NCI-H2171 treated with DMSO at 0.1 percent for 48 hours (cell line): ENCODE measurements around the gene SLC39A2.
"Not testable (repeated sequence)": the region's sequence is repeated elsewhere in the genome, so short reads cannot be mapped to it uniquely, and the experiment has no call there.

ENCODE experiments used
- DNase-seq: peaks from one replicate; lab custom pipeline; 2025; lab: John Stamatoyannopoulos, UW

The SLC39A2 gene, protein sequence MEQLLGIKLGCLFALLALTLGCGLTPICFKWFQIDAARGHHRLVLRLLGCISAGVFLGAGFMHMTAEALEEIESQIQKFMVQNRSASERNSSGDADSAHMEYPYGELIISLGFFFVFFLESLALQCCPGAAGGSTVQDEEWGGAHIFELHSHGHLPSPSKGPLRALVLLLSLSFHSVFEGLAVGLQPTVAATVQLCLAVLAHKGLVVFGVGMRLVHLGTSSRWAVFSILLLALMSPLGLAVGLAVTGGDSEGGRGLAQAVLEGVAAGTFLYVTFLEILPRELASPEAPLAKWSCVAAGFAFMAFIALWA

DNA sequence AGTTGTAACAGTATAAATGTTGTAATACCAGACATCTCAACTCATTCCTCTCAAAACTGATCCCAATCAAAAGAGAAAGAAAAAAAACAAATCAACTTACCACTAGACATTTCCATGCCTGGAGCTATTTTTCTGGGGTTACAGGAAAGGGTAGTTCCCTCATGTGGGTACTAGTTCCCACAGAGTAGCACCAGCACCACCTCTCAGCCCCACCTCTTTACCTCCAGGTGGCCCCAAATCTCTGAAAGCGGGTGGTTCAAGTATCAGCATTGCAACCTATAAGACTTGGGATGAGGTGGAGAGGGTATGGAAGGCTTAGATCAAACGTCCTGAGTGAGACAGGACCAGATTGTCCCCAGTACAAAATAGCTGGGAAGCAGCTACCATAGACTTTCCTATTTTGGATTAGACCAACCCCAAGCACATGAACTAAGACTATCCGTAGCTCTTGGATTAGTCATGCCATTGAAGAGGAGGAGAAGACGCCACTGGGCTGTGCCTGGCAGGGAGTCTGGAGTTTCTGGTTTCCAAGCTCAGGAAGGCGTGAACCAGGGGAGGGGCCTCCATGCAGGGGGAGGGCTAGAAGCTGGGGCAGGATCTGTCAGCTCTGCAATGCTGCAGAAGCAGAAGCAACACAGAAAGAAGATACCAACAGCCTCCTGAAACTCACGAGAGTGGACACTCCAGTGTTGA lies at the start of gene SLC39A2:
Gene SLC39A2 (plus strand): TSS at position 620 of the 693 bp plus-strand sequence. CDS start 154 bp downstream, outside the sequence.
- DNase-seq, result no peak

DNA sequence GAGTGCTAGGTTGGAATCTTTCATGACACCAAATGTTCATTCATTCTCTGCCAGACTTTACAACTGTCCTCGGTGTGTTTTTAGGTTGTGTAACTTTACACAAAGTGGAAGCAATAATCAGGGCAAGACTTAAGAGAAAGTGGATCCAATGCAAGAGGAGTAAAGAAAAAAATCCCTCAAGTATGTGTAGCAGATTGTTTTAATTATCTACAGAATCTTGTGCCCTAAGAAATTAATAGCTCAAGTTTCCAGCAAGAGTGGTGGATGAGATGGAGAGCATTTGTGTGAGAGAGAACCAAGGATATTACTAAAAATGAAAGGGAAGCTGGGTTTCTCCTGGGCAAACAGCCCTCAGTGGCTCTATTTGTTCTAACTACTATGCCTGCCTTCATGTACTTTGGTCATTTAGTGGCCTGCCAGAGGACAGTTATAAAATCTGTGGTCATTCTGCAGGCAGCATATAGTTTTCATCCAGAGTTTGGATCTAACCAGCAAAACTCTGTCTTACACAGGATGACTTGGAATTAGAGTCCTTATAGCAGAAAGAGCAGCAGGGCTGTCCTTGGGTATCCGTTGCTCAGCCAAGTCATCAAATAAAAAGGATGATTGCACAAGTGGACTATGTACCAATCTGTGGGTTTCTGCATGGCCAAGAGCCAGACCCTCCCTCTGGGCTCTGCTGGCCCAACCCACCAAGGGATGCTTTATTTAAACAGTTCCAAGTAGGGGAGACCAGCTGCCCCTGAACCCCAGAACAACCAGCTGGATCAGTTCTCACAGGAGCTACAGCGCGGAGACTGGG lies 44.2 kb upstream of the SLC39A2 start, which contains the start of gene RNASE2:
Gene RNASE2 (plus strand): TSS at position 752 of the 802 bp plus-strand sequence. CDS start 285 bp downstream, outside the sequence.
- not testable (repeated sequence) for DNase-seq

GRCh38 chr14:20955538-20955873 lies 43.6 kb upstream of the SLC39A2 start:
- not testable (repeated sequence) for DNase-seq

- no peak for DNase-seq
These were observed 42.6 kb upstream of the SLC39A2 start for GRCh38 chr14:20956376-20956976.

DNA sequence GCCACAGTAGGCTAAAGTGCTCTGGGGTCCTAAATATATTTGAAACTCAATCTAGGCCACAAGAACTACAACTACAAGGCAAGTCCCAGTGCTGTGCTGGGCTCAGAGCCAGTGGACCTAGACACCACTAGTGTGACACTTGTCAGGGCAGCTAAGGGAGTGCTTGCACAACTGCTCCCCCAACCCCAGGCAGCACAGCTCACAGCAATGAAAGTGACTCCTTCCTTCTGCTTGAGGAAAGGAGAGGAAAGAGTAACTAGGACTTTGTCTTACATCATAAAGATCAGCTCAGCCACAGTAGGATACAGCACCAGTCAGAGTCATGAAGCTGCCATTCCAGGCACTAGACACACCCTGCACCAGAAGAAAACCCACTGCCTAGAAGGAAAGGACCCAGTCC lies 40.1 kb upstream of the SLC39A2 start:
- not testable (repeated sequence) for DNase-seq

- DNase-seq, result no peak
These were observed 29.8 kb upstream of the SLC39A2 start for GRCh38 chr14:20969336-20969735.

DNA sequence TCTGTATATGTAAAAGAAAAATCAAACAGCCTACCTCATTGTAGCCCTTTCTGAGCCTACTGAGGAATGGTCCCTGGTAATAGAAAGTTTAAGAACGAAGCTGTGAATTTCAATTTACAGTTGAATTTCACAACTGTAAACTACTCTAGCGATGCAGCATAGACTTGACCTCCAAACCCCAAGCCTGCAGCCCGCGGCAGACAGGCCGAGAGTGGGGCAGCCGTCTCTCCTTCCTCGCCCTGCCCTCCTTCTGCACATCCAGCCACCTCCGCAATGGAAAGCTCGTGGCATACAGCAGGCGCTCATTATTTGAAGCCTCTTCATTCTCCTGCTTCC lies 28.5 kb upstream of the SLC39A2 start:
- no peak for DNase-seq

- DNase-seq, result peak; percentile 89
These were observed 27.9 kb upstream of the SLC39A2 start for GRCh38 chr14:20970983-20971704.

GRCh38 chr14:20971705-20972021 lies 27.4 kb upstream of the SLC39A2 start:
- DNase-seq, result no peak

GRCh38 chr14:20973501-20973900 lies 25.6 kb upstream of the SLC39A2 start:
- no peak for DNase-seq

DNA sequence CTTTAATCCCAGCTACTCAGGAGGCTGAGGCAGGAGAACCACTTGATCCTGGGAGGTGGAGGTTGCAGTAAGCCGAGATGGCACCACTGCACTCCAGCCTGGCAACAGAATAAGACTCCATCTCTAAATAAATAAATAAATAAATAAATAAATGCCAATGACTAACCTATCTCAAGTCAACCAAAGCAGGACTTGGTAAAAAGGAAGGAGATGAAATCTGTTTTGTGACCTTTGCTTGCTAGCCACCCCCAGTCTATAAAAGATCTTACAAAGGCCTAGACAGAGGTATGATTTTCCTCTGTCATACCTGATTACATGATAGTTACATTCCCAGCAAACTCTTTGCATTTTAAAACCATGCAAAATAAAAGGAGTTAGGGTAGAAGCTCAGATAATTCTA lies 22.8 kb upstream of the SLC39A2 start:
- no peak for DNase-seq

- no peak for DNase-seq
These were observed 20.4 kb upstream of the SLC39A2 start for GRCh38 chr14:20978687-20979086.

DNA sequence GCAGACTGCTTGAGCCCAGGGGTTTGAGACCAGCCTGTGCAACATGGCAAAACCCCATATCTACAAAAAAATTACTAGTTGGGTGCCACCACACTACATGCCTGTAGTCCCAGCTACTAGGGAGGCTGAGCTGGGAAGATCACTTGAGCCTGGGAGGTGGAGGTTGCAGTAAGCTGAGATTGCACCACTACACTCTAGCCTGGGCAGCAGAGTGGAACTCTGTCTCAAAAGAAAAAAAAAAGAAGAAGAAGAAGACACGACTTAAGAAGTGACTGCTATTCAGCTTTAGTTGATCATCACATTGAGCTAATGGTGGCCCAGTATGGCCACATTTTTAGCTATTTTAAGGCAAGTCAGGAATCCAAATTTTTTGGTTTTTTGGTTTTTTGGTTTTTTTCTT lies 18.2 kb upstream of the SLC39A2 start:
- DNase-seq, result no peak

GRCh38 chr14:20982646-20983369 lies 16.3 kb upstream of the SLC39A2 start:
- no peak for DNase-seq

GRCh38 chr14:20985650-20986049 lies 13.4 kb upstream of the SLC39A2 start:
- not testable (repeated sequence) for DNase-seq

GRCh38 chr14:20986811-20987210 lies 12.3 kb upstream of the SLC39A2 start:
- no peak for DNase-seq

DNA sequence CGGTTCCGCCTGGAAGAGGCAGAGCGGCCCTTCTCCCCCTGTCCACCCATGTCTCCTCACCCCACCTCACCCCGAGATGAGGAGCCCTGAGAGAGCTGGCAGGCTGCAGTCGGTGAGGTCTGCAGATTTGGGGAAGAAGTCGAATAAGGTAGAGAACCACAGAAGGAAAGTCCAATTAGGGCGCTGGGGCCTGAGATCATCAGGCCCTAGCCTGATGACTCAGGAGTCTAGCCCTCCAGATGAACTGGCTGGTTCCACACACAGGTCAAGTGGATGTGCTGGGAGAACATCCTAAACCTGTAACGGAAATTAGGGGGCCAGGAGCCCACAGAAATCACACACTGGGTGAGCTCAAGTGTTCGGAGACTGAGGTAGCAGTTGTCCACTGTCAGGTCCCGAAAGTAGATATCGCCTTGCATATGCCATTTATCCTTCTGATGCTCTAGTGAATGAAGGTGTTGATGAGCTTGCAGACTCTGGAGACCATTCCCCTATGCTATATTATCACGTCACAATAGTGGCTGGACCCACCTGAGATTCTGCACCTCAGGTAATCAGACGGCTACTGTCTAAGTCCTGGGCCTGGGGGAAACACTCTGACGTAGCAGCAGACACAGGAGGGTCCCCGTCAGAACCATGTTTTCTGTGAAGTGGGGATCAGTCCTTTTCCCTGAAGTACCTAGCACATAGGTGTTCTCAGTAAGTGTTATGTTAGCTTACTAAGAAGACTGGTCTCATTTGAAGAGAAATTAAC lies 10.2 kb upstream of the SLC39A2 start:
- DNase-seq, result no peak

- no peak for DNase-seq
These were observed 9.7 kb upstream of the SLC39A2 start for GRCh38 chr14:20989471-20989786.

DNA sequence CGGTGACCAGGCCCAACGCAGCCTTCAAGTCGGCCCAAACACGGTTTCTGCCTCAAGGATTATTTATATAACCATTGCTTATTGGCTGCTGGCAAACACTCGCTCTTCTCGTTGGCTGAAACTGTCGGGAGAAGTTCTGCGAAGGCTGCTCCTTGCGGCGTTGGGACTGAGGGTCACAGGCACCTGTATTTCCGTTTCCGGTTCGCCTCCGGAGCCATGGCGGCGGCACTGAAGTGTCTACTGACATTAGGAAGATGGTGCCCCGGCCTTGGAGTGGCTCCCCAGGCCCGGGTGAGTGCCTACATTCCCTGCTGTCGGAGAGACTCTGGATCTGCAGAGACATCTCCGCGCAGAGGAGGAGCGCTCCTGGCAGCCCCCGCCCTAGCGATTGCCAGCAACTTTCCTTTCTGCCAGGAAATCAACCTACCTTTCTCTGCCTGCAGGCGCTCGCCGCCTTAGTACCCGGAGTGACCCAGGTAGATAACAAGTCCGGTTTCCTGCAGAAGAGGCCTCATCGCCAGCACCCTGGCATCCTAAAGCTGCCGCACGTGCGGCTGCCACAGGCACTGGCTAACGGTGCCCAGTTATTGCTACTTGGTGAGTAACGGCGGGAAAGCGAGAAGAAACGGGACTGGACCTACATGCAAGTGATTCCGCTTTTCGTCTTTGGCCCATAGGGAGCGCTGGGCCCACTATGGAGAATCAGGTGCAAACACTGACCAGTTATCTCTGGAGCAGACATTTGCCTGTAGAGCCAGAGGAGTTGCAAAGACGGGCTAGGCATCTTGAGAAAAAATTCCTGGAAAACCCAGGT lies 9.1 kb upstream of the SLC39A2 start, which contains the start of gene METTL17:
Gene METTL17 (plus strand): TSS at position 194 of the 814 bp plus-strand sequence. CDS start 23 bp downstream, at position 217.
- DNase-seq, result peak; percentile 100

DNA sequence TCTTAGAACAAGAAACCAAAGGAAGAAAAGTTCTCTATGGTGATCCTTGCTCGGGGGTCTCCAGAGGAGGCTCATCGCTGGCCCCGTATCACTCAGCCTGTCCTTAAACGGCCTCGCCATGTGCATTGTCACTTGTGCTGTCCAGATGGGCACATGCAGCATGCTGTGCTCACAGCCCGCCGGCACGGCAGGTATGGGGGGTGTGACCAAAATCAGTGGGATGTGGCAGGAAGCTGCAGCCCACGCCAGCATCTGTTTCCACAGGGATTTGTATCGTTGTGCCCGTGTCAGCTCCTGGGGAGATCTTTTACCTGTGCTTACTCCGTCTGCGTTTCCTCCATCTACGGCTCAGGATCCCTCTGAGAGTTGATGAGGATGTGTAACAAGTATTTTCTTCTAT lies 2.6 kb upstream of the SLC39A2 start:
- DNase-seq, result no peak
